NCI-H2029 treated with DMSO at 0.1 percent for 48 hours (cell line): ENCODE measurements around the gene RIMS4.
"Not testable (repeated sequence)": the region's sequence is repeated elsewhere in the genome, so short reads cannot be mapped to it uniquely, and the experiment has no call there.

Experiments used
- DNase-seq: peaks from one replicate; lab custom pipeline; 2025; lab: John Stamatoyannopoulos, UW

The RIMS4 gene

GRCh38 chr20:44830523-44830922 is 20.2 kb upstream of the RIMS4 start:
- DNase-seq = no peak

- DNase-seq = no peak
Measured at GRCh38 chr20:44829688-44830087, 19.3 kb upstream of the RIMS4 start.

- DNase-seq = no peak
Measured at GRCh38 chr20:44828640-44829039, 18.3 kb upstream of the RIMS4 start.

- DNase-seq = no peak
Measured at GRCh38 chr20:44827401-44827800, 17.1 kb upstream of the RIMS4 start.

- DNase-seq = not testable (repeated sequence)
Measured at GRCh38 chr20:44821576-44821975, 11.2 kb upstream of the RIMS4 start.

- DNase-seq = no peak
Measured at GRCh38 chr20:44819936-44820335, 9.6 kb upstream of the RIMS4 start.

- DNase-seq = no peak
Measured at GRCh38 chr20:44817143-44817910, 7.0 kb upstream of the RIMS4 start.

GRCh38 chr20:44814937-44815336 is 4.6 kb upstream of the RIMS4 start:
- DNase-seq = no peak

- DNase-seq = no peak
Measured at GRCh38 chr20:44811150-44811685, 872 bp upstream of the RIMS4 start.

GRCh38 chr20:44810061-44810390 is 320 bp downstream of the RIMS4 start:
- DNase-seq = no peak

GRCh38 chr20:44809380-44810060 is 826 bp downstream of the RIMS4 start:
- no peak for DNase-seq

- no peak for DNase-seq
Measured at GRCh38 chr20:44807684-44808056, 2.7 kb downstream of the RIMS4 start.

- no peak for DNase-seq
Measured at GRCh38 chr20:44807051-44807683, 3.2 kb downstream of the RIMS4 start.

- no peak for DNase-seq
Measured at GRCh38 chr20:44805979-44806620, 4.2 kb downstream of the RIMS4 start.

- no peak for DNase-seq
Measured at GRCh38 chr20:44805335-44805978, 4.9 kb downstream of the RIMS4 start.

GRCh38 chr20:44803383-44803941 is 6.9 kb downstream of the RIMS4 start:
- DNase-seq = no peak

GRCh38 chr20:44802702-44803101 is 7.6 kb downstream of the RIMS4 start:
- no peak for DNase-seq

- DNase-seq = no peak
Measured at GRCh38 chr20:44800391-44801046, 9.8 kb downstream of the RIMS4 start.

GRCh38 chr20:44799691-44800090 is 10.7 kb downstream of the RIMS4 start:
- no peak for DNase-seq

GRCh38 chr20:44796758-44797457 is 13.4 kb downstream of the RIMS4 start:
- DNase-seq = no peak

GRCh38 chr20:44796311-44796710 is 14.0 kb downstream of the RIMS4 start:
- no peak for DNase-seq
